Karpas-422 (cell line): ENCODE data around the gene NTF4. TPM values are rescaled to one million over a fixed set of nuclear protein-coding genes. Genes with fewer than 3 reads are reported as not detected.

ENCODE experiments used
- DNase-seq: peaks from one replicate; pipeline ENCODE4 v3.0.0-alpha.2; 2015
- H2AFZ ChIP-seq: fragments of 200-600 bp; sonication (generic); 2 replicates; pipeline ENCODE4 v1.6.1; 2014; ENCODE audit warnings: antibody characterized with exemption, low read length, mixed read lengths
- H3K27ac ChIP-seq: fragments of 200-600 bp; sonication (generic); 2 replicates; pipeline ENCODE4 v1.5.1; 2014; ENCODE audit warnings: mild to moderate bottlenecking, low read length, moderate library complexity
- H3K27me3 ChIP-seq: fragments of 200-600 bp; sonication (generic); 2 replicates; pipeline ENCODE4 v1.6.1; 2014; ENCODE audit warnings: low read length, mixed read lengths
- H3K36me3 ChIP-seq: fragments of 200-600 bp; sonication (generic); 2 replicates; pipeline ENCODE4 v1.6.1; 2014; ENCODE audit warnings: low read length, mixed read lengths; ENCODE audit not compliant: insufficient read depth
- H3K4me1 ChIP-seq: fragments of 200-600 bp; sonication (generic); 2 replicates; pipeline ENCODE4 v1.6.1; 2014; ENCODE audit warnings: mild to moderate bottlenecking, low read length, mixed read lengths
- H3K4me2 ChIP-seq: fragments of 200-600 bp; sonication (generic); 2 replicates; pipeline ENCODE4 v1.6.1; 2014; ENCODE audit warnings: low read length, low read depth, mild to moderate bottlenecking; ENCODE audit not compliant: poor library complexity, severe bottlenecking
- H3K4me3 ChIP-seq: fragments of 200-600 bp; sonication (generic); 2 replicates; pipeline ENCODE4 v1.5.1; 2014; ENCODE audit warnings: mild to moderate bottlenecking, antibody characterized with exemption, low read length, mixed read lengths
- H3K79me2 ChIP-seq: fragments of 200-600 bp; sonication (generic); 2 replicates; pipeline ENCODE4 v1.6.1; 2014; ENCODE audit warnings: mild to moderate bottlenecking, low read length, mixed read lengths
- H3K9ac ChIP-seq: fragments of 200-600 bp; sonication (generic); 2 replicates; pipeline ENCODE4 v1.6.0; 2014; ENCODE audit warnings: low read length
- H3K9me2 ChIP-seq: fragments of 200-600 bp; sonication (generic), shearing (Covaris generic); replicated peaks from 2 replicates; pipeline ENCODE4 v1.6.0; 2014; ENCODE audit warnings: mild to moderate bottlenecking, low read length, moderate library complexity; ENCODE audit not compliant: insufficient read depth
- H3K9me3 ChIP-seq: fragments of 300-700, 200-600 bp; sonication (generic); 2 replicates; pipeline ENCODE4 v1.6.1; 2014; ENCODE audit warnings: low read length, mixed read lengths
- H4K20me1 ChIP-seq: fragments of 200-600 bp; sonication (generic); 2 replicates; pipeline ENCODE4 v1.6.1; 2014; ENCODE audit warnings: mild to moderate bottlenecking, antibody characterized with exemption, low read length, low read depth; ENCODE audit not compliant: insufficient read depth
- total RNA-seq: library from RNA; depleted of rRNA; stranded (reverse); fragments of >200 nt; shearing (Covaris generic); gene quantifications from 2 replicates; pipeline ENCODE4 v1.2.3, GENCODE V29; 2014; ENCODE audit warnings: low replicate concordance

The NTF4 gene
- total RNA-seq, 1 experiment from 2014 or later: not detected

GRCh38 chr19:49107625-49108459 is 43.2 kb upstream of the NTF4 start:
- Histone ChIP-seq H4K20me1 (peaks cover 64% of the 10 kb centered on the region), H3K36me3 (peaks cover 46% of the 10 kb centered on the region), H3K4me1 (no peaks in the 10 kb centered on the region), H2AFZ (no peak overlapping the region), H3K4me2 (no peak overlapping the region), H3K9me3 (no peaks in the 10 kb centered on the region), H3K27ac (no peak overlapping the region), H3K79me2 (no peaks in the 10 kb centered on the region), H3K27me3 (no peaks in the 10 kb centered on the region), H3K4me3 (no peak overlapping the region), H3K9me2 (no peaks in the 10 kb centered on the region), H3K9ac (no peak overlapping the region)
- no peak for DNase-seq

- H3K9me3 ChIP-seq: no peaks in the 10 kb centered on the region
- H3K4me3 ChIP-seq: no peak overlapping the region
- peak; percentile 93 for DNase-seq
- H4K20me1 ChIP-seq: peaks cover 70% of the 10 kb centered on the region
- no peaks in the 10 kb centered on the region for H3K27me3 ChIP-seq
- peaks cover 54% of the 10 kb centered on the region for H3K36me3 ChIP-seq
- H3K4me2 ChIP-seq: no peak overlapping the region
- H2AFZ ChIP-seq: no peak overlapping the region
- no peaks in the 10 kb centered on the region for H3K9me2 ChIP-seq
- no peaks in the 10 kb centered on the region for H3K4me1 ChIP-seq
- no peaks in the 10 kb centered on the region for H3K79me2 ChIP-seq
- H3K9ac ChIP-seq: no peak overlapping the region
- H3K27ac ChIP-seq: no peak overlapping the region
Observed at GRCh38 chr19:49106648-49107135, 42.1 kb upstream of the NTF4 start.

DNA sequence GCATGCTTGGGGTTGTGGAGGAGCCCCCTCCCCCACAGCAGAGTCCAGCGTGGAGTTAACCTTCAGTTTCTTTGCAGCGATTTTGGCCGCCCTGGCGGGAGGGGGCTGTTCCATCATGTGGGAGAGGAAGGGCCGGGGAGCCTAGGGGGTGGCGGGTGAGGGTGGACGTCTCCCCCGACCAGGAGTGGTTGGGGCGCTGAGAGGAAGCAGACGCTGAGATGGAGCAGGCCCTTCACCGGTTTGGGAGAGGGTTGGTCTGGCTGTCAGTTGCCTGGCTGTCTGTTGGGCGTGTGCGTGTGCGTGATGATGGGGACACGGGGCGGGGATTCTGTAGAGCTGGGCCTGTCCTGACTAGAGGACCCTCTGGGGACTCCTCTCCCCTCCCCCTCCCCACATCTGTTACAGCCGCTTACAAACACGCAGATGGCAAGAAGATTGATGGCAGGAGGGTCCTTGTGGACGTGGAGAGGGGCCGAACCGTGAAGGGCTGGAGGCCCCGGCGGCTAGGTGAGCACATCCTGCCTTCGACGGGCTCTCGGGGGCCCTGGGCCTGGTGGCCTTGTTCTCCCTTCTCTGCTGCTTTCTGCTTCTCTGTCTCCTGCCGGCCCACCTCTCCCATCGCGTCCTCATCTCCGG is 39.7 kb upstream of the NTF4 start:
- no peak overlapping the region for H3K4me2 ChIP-seq
- H4K20me1 ChIP-seq: peaks cover 79% of the 10 kb centered on the region
- peaks cover 3% of the 10 kb centered on the region; the same call in 1 of the 2 replicates for H3K79me2 ChIP-seq
- H3K27me3 ChIP-seq: no peaks in the 10 kb centered on the region
- no peaks in the 10 kb centered on the region for H3K9me3 ChIP-seq
- H2AFZ ChIP-seq: no peak overlapping the region
- H3K9me2 ChIP-seq: no peaks in the 10 kb centered on the region
- no peak overlapping the region for H3K4me3 ChIP-seq
- H3K27ac ChIP-seq: no peak overlapping the region
- H3K4me1 ChIP-seq: no peaks in the 10 kb centered on the region
- peaks cover 58% of the 10 kb centered on the region for H3K36me3 ChIP-seq
- DNase-seq: no peak
- no peak overlapping the region for H3K9ac ChIP-seq

- no peaks in the 10 kb centered on the region for H3K9me3 ChIP-seq
- H3K9me2 ChIP-seq: no peaks in the 10 kb centered on the region
- no peaks in the 10 kb centered on the region for H3K27me3 ChIP-seq
- no peak overlapping the region for H3K27ac ChIP-seq
- H3K36me3 ChIP-seq: peaks cover 60% of the 10 kb centered on the region
- peaks cover 78% of the 10 kb centered on the region for H4K20me1 ChIP-seq
- peaks cover 10% of the 10 kb centered on the region for H3K79me2 ChIP-seq
- H3K9ac ChIP-seq: no peak overlapping the region
- H3K4me2 ChIP-seq: no peak overlapping the region
- no peaks in the 10 kb centered on the region for H3K4me1 ChIP-seq
- no peak for DNase-seq
- H2AFZ ChIP-seq: no peak overlapping the region
- no peak overlapping the region for H3K4me3 ChIP-seq
Observed at GRCh38 chr19:49103331-49104085, 38.9 kb upstream of the NTF4 start.

- H3K4me1 ChIP-seq: no peaks in the 10 kb centered on the region
- H2AFZ ChIP-seq: no peak overlapping the region
- no peak overlapping the region for H3K4me3 ChIP-seq
- peaks cover 21% of the 10 kb centered on the region for H3K79me2 ChIP-seq
- H3K9me2 ChIP-seq: no peaks in the 10 kb centered on the region
- H4K20me1 ChIP-seq: peaks cover 78% of the 10 kb centered on the region
- no peak for DNase-seq
- H3K36me3 ChIP-seq: peaks cover 58% of the 10 kb centered on the region
- no peak overlapping the region for H3K4me2 ChIP-seq
- H3K27ac ChIP-seq: no peak overlapping the region
- no peaks in the 10 kb centered on the region for H3K9me3 ChIP-seq
- no peak overlapping the region for H3K9ac ChIP-seq
- H3K27me3 ChIP-seq: no peaks in the 10 kb centered on the region
Observed at GRCh38 chr19:49102303-49102702, 37.7 kb upstream of the NTF4 start.

GRCh38 chr19:49101160-49101559 is 36.5 kb upstream of the NTF4 start:
- Histone ChIP-seq H3K36me3 (peaks cover 55% of the 10 kb centered on the region), H3K9me3 (no peaks in the 10 kb centered on the region), H3K27me3 (no peaks in the 10 kb centered on the region), H3K9me2 (no peaks in the 10 kb centered on the region), H3K9ac (no peak overlapping the region), H3K4me1 (no peaks in the 10 kb centered on the region), H4K20me1 (peaks cover 71% of the 10 kb centered on the region), H3K4me3 (no peak overlapping the region), H3K27ac (no peak overlapping the region), H2AFZ (no peak overlapping the region), H3K79me2 (peaks cover 24% of the 10 kb centered on the region), H3K4me2 (no peak overlapping the region)
- DNase-seq: no peak

- no peaks in the 10 kb centered on the region for H3K4me1 ChIP-seq
- H3K27ac ChIP-seq: no peak overlapping the region
- H3K79me2 ChIP-seq: peaks cover 35% of the 10 kb centered on the region
- no peaks in the 10 kb centered on the region for H3K9me2 ChIP-seq
- H3K9me3 ChIP-seq: no peaks in the 10 kb centered on the region
- no peak overlapping the region for H3K4me3 ChIP-seq
- H3K27me3 ChIP-seq: no peaks in the 10 kb centered on the region
- peaks cover 73% of the 10 kb centered on the region for H4K20me1 ChIP-seq
- H2AFZ ChIP-seq: no peak overlapping the region
- peaks cover 45% of the 10 kb centered on the region for H3K36me3 ChIP-seq
- no peak overlapping the region for H3K9ac ChIP-seq
- no peak for DNase-seq
- H3K4me2 ChIP-seq: no peak overlapping the region
Observed at GRCh38 chr19:49098795-49099194, 34.2 kb upstream of the NTF4 start.
